ENCODE measurements around the gene NMRK2.

DNA sequence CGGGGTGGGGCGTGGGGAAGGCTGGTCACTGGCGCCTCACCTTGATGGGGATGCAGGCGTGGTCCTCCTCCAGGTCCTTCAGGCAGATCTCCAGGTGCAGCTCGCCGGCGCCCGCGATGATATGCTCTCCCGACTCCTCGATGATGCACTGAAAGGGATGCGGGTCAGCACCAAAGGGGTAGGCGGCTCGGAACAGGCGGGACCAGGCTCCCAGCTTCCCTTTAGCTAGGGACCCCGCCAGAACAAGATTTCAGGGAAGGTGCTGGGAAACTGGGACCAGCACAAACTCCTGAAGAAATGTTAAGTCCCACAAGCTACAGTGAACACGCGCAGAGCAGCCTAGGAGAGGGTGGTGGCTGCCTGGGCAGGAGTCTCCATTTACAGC lies 46.4 kb downstream of the NMRK2 start:
- no peak for TF ChIP-seq POLR2A (IDR thresholded peaks at IDR 0.05)
- TF ChIP-seq, protein P1, sequence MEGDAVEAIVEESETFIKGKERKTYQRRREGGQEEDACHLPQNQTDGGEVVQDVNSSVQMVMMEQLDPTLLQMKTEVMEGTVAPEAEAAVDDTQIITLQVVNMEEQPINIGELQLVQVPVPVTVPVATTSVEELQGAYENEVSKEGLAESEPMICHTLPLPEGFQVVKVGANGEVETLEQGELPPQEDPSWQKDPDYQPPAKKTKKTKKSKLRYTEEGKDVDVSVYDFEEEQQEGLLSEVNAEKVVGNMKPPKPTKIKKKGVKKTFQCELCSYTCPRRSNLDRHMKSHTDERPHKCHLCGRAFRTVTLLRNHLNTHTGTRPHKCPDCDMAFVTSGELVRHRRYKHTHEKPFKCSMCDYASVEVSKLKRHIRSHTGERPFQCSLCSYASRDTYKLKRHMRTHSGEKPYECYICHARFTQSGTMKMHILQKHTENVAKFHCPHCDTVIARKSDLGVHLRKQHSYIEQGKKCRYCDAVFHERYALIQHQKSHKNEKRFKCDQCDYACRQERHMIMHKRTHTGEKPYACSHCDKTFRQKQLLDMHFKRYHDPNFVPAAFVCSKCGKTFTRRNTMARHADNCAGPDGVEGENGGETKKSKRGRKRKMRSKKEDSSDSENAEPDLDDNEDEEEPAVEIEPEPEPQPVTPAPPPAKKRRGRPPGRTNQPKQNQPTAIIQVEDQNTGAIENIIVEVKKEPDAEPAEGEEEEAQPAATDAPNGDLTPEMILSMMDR (IDR thresholded peaks at IDR 0.05), result no peak
